ENCODE results near the gene PLEKHG1. TPM values are rescaled to one million over a fixed set of nuclear protein-coding genes. Genes with fewer than 3 reads are reported as not detected.

The PLEKHG1 gene
- total and polyA plus RNA-seq, 2 experiments from 2014 or later, result 6.3 to 6.8 TPM

- TF ChIP-seq CTCF (IDR thresholded peaks at IDR 0.05; ENCODE audit: poor library complexity), result no peak
- Histone ChIP-seq H3K27me3 (no peaks in the 10 kb centered on the region), H3K36me3 (replicated peaks; ENCODE audit: insufficient read depth, low read depth) (no peaks in the 10 kb centered on the region), H2AFZ (no peak overlapping the region), H3K79me2 (no peaks in the 10 kb centered on the region), H3K9me2 (replicated peaks; ENCODE audit: insufficient read depth) (no peaks in the 10 kb centered on the region), H3K9me3 (ENCODE audit: low read depth) (no peaks in the 10 kb centered on the region), H3K4me1 (ENCODE audit: insufficient read depth) (peaks cover 38% of the 10 kb centered on the region), H4K20me1 (ENCODE audit: insufficient read depth, poor library complexity, severe bottlenecking) (no peaks in the 10 kb centered on the region), H3K4me2 (peak overlapping the region; percentile 32), H3K4me3 (no peak overlapping the region), H3K27ac (peak overlapping the region; percentile 34)
- no peak for DNase-seq (ENCODE audit: low spot score)
- 74% methylated on average over 3 of the region's 3 CpGs for WGBS (ENCODE audit: low lambda C conversion rate, missing lambda C conversion rate)
Measured at GRCh38 chr6:150568560-150568959, 31.1 kb upstream of the PLEKHG1 start.

GRCh38 chr6:150569161-150569560, 30.5 kb upstream of the PLEKHG1 start:
- H3K27ac ChIP-seq, result peak overlapping the region; percentile 34
- no peak overlapping the region for H2AFZ ChIP-seq
- H3K36me3 ChIP-seq (replicated peaks; ENCODE audit: insufficient read depth, low read depth), result no peaks in the 10 kb centered on the region
- H3K9me2 ChIP-seq (replicated peaks; ENCODE audit: insufficient read depth), result no peaks in the 10 kb centered on the region
- H3K4me2 ChIP-seq, result no peak overlapping the region
- 60% methylated on average over 2 of the region's 2 CpGs for WGBS (ENCODE audit: low lambda C conversion rate, missing lambda C conversion rate)
- H3K79me2 ChIP-seq, result no peaks in the 10 kb centered on the region
- H4K20me1 ChIP-seq (ENCODE audit: insufficient read depth, poor library complexity, severe bottlenecking), result no peaks in the 10 kb centered on the region
- H3K9me3 ChIP-seq (ENCODE audit: low read depth), result no peaks in the 10 kb centered on the region
- no peaks in the 10 kb centered on the region for H3K27me3 ChIP-seq
- H3K4me3 ChIP-seq, result no peak overlapping the region
- TF ChIP-seq EZH2phosphoT487 (IDR thresholded peaks at IDR 0.05; ENCODE audit: low read depth, severe bottlenecking, unreplicated experiment) (no peak), CTCF (IDR thresholded peaks at IDR 0.05; ENCODE audit: poor library complexity) (no peak), EZH2 (IDR thresholded peaks at IDR 0.05; ENCODE audit: borderline replicate concordance) (no peak)
- H3K4me1 ChIP-seq (ENCODE audit: insufficient read depth), result peaks cover 38% of the 10 kb centered on the region
- DNase-seq (ENCODE audit: low spot score), result no peak

GRCh38 chr6:150573041-150573681, 26.5 kb upstream of the PLEKHG1 start:
- Histone ChIP-seq H3K4me2 (no peak overlapping the region), H3K9me3 (ENCODE audit: low read depth) (no peaks in the 10 kb centered on the region), H4K20me1 (ENCODE audit: insufficient read depth, poor library complexity, severe bottlenecking) (no peaks in the 10 kb centered on the region), H3K79me2 (no peaks in the 10 kb centered on the region), H2AFZ (no peak overlapping the region), H3K4me3 (no peak overlapping the region), H3K27ac (no peak overlapping the region), H3K27me3 (no peaks in the 10 kb centered on the region), H3K9me2 (replicated peaks; ENCODE audit: insufficient read depth) (no peaks in the 10 kb centered on the region), H3K4me1 (ENCODE audit: insufficient read depth) (peaks cover 23% of the 10 kb centered on the region), H3K36me3 (replicated peaks; ENCODE audit: insufficient read depth, low read depth) (no peaks in the 10 kb centered on the region)
- TF ChIP-seq EZH2phosphoT487 (IDR thresholded peaks at IDR 0.05; ENCODE audit: low read depth, severe bottlenecking, unreplicated experiment) (no peak), CTCF (IDR thresholded peaks at IDR 0.05; ENCODE audit: poor library complexity) (no peak), EZH2 (IDR thresholded peaks at IDR 0.05; ENCODE audit: borderline replicate concordance) (no peak)
- 35% methylated on average over 10 of the region's 10 CpGs for WGBS (ENCODE audit: low lambda C conversion rate, missing lambda C conversion rate)
- DNase-seq (ENCODE audit: low spot score), result peak; percentile 41
